Nephron progenitor cell (in vitro differentiated cells): ENCODE data around the gene HMOX2.
A peak's percentile ranks its signal among the peaks of the same experiment; 100 is the strongest.

ENCODE experiments used
- DNase-seq: peaks from one replicate; pipeline ENCODE4 v3.0.0; 2021
- H3K27ac Mint-ChIP-seq: 2 replicates; pipeline ENCODE4 v1.8.0; 2021; ENCODE audit warnings: mild to moderate bottlenecking, moderate library complexity, mixed read lengths
- H3K27me3 Mint-ChIP-seq: 2 replicates; pipeline ENCODE4 v1.8.0; 2021; ENCODE audit warnings: mild to moderate bottlenecking, low read depth, mixed read lengths; ENCODE audit not compliant: poor library complexity
- H3K36me3 Mint-ChIP-seq: 2 replicates; pipeline ENCODE4 v1.8.0; 2021; ENCODE audit warnings: low read depth, mixed read lengths
- H3K4me1 Mint-ChIP-seq: 2 replicates; pipeline ENCODE4 v1.8.0; 2021; ENCODE audit warnings: mixed read lengths
- H3K4me3 Mint-ChIP-seq: 2 replicates; pipeline ENCODE4 v1.8.0; 2021; ENCODE audit warnings: mild to moderate bottlenecking, moderate library complexity, mixed read lengths
- H3K9me3 Mint-ChIP-seq: 2 replicates; pipeline ENCODE4 v1.8.0; 2021; ENCODE audit warnings: mild to moderate bottlenecking, moderate library complexity, mixed read lengths
- TF ChIP-seq, protein P1 (sequence below): fragments of 200-600 bp; sonication (generic); IDR thresholded peaks from 2 replicates; pipeline ENCODE4 v1.5.0; 2021; ENCODE audit warnings: antibody characterized with exemption

The HMOX2 gene

DNA sequence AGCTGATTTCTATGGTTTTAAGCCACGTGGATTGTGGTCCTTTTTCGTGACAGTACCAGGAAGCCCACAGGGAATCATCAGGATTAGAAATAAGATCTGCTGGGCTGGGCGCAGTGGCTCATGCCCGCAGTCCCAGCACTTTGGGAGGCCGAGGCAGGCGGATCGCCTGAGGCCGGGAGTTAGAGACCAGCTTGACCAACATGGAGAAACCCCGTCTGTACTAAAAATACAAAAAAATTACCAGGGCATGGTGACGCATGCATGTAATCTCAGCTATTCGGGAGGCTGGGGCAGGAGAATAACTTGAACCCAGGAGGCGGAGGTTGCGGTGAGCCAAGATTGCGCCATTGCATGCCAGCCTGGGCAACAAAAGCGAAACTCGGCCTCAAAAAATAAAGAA, 8.3 kb upstream of the HMOX2 start:
- Mint-ChIP-seq H3K27me3 (peaks cover 7% of the 10 kb centered on the region), H3K27ac (no peak overlapping the region), H3K4me3 (no peak overlapping the region), H3K9me3 (no peaks in the 10 kb centered on the region), H3K36me3 (peaks cover 33% of the 10 kb centered on the region), H3K4me1 (peaks cover 5% of the 10 kb centered on the region)
- TF ChIP-seq, protein P1, sequence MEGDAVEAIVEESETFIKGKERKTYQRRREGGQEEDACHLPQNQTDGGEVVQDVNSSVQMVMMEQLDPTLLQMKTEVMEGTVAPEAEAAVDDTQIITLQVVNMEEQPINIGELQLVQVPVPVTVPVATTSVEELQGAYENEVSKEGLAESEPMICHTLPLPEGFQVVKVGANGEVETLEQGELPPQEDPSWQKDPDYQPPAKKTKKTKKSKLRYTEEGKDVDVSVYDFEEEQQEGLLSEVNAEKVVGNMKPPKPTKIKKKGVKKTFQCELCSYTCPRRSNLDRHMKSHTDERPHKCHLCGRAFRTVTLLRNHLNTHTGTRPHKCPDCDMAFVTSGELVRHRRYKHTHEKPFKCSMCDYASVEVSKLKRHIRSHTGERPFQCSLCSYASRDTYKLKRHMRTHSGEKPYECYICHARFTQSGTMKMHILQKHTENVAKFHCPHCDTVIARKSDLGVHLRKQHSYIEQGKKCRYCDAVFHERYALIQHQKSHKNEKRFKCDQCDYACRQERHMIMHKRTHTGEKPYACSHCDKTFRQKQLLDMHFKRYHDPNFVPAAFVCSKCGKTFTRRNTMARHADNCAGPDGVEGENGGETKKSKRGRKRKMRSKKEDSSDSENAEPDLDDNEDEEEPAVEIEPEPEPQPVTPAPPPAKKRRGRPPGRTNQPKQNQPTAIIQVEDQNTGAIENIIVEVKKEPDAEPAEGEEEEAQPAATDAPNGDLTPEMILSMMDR, result no peak
- DNase-seq, result no peak

DNA sequence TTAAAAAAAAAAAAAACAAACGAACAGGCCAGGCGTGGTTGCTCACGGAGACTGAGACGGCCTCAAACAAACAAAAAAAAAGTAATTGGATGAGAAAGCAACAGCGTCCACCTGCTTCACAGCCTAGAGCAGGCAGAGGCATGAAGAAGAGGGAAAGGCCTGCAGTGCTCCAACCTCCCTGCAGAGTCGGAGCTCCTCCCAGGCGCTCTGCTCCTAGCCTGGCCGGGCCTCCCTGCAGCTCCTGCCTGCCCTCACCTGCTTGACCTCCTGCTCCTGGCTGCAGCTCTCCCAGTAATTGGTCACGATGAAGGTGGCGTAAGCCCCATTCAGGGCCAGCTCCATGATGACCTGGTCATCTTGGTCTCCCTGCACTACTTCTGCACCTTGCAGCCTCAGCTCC, 7.2 kb upstream of the HMOX2 start:
- no peaks in the 10 kb centered on the region for H3K9me3 Mint-ChIP-seq
- peaks cover 7% of the 10 kb centered on the region for H3K27me3 Mint-ChIP-seq
- no peak for DNase-seq
- peak overlapping the region; percentile 29 for H3K27ac Mint-ChIP-seq
- H3K4me3 Mint-ChIP-seq, result no peak overlapping the region
- H3K36me3 Mint-ChIP-seq, result peaks cover 25% of the 10 kb centered on the region
- TF ChIP-seq, protein P1, result no peak
- H3K4me1 Mint-ChIP-seq, result peaks cover 11% of the 10 kb centered on the region

DNA sequence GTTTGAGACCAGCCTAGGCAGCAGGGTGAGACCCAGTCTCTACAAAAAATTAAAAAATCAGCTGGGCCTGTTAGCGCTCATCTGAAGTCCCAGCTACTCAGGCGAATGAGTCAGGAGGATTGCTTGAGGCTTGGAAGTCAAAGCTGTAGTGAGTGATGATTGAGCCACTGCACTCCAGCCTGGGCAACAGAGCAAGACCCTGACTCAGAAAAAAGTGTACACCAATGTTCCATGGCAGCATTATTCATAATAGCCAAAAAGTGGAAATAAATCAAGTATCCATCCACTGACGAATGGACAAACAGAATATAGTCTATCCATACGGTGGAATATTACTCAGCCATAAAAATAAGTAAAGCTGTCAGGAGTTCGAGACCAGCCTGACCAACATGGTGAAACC, 4.3 kb upstream of the HMOX2 start:
- H3K36me3 Mint-ChIP-seq, result peaks cover 15% of the 10 kb centered on the region
- peaks cover 15% of the 10 kb centered on the region for H3K4me1 Mint-ChIP-seq
- H3K4me3 Mint-ChIP-seq, result no peak overlapping the region
- H3K27me3 Mint-ChIP-seq, result peaks cover 16% of the 10 kb centered on the region
- TF ChIP-seq, protein P1, result no peak
- H3K9me3 Mint-ChIP-seq, result peaks cover 15% of the 10 kb centered on the region
- no peak for DNase-seq
- H3K27ac Mint-ChIP-seq, result no peak overlapping the region

DNA sequence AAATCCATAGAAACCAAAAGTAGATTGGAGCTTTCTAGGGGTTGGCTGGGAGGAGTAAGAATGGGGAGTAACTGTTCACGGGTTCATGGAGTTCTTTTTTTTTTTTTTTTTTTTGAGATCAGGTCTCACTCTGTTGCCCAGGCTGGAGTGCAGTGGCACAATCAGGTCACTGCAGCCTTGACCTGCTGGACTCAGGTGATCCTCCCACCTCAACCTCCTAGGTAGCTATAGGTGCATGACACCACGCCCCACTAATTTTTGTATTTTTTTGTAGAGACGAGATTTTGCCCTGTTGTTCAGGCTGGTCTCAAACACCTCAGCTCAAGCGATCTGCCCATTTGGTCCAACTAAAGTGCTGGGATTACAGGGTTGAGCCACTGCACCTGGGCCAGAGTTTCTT, 3.3 kb upstream of the HMOX2 start:
- peaks cover 15% of the 10 kb centered on the region for H3K9me3 Mint-ChIP-seq
- H3K4me3 Mint-ChIP-seq, result peak overlapping the region; percentile 75
- peaks cover 17% of the 10 kb centered on the region for H3K4me1 Mint-ChIP-seq
- no peak overlapping the region for H3K27ac Mint-ChIP-seq
- H3K36me3 Mint-ChIP-seq, result peaks cover 12% of the 10 kb centered on the region
- peaks cover 23% of the 10 kb centered on the region for H3K27me3 Mint-ChIP-seq
- TF ChIP-seq, protein P1, result no peak
- no peak for DNase-seq

DNA sequence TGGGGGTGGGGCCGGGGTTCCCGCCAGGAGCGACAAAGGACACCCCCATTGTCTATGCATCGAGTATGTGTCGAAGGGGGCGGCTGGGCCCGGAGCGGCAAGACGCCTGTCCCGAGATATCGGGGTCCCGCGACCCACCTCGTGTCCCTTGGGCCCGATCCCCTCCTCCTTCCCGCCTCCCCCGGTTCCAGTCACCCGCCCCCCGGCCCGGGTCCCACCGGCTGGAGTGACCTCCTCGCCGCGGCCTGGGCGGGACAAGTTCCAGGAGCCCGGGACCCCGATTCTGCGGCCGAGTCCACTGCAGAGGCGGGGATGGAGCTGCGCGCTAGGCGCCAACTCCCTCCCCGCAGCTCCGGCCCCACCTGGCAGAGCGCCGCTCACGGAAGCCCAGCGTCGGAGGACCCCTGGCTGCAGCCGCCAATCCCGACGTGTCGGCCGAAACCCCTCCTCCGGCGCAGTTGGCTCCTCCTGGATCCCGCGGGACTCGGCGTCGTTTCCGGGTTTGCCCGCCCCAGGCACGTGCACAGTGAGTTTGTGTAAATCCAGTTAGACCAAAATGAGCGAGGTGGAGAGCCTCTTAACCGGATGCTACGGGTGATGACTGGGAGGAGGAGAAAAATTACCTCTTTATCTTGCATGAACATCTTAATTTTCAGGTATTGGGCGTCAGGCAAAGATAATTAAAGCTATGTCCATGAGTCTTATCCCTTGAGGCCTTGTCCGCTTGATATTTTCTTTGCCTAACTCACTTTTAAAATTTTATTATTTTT, 1.8 kb upstream of the HMOX2 start, which contains the start of gene NMRAL1:
NMRAL1 (minus strand) TSS at position 434 of the 770 bp plus-strand sequence. CDS start 493 bp downstream, outside the sequence.
- TF ChIP-seq, protein P1, result no peak
- Mint-ChIP-seq H3K27ac (peak within 1 kb of the TSS; percentile 57), H3K4me1 (peaks cover 20% of the 10 kb centered on the region), H3K36me3 (peaks cover 4% of the 10 kb centered on the region), H3K4me3 (peak within 1 kb of the TSS; percentile 77), H3K9me3 (peaks cover 15% of the 10 kb centered on the region), H3K27me3 (peaks cover 20% of the 10 kb centered on the region)
- DNase-seq, result peak; percentile 75

DNA sequence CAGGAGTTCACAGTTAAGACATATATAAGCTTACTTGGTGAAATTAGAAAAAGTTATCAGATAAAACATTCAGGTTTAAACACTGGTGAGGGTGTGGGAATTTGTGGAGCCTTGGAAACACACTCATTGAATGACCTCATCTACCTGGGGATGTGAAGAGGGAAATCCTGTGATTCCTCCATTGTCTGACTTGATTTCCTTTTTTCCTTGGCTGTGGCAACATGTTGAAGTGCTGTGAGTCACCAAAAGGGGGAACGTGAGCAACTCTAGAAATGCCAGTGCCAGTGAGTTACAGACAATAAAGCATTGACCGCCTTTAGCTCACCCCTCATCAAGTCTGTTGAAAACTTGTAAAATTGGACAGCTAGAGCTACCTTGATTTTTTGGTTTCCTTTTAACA, 1.8 kb downstream of the HMOX2 start:
- DNase-seq, result no peak
- H3K4me1 Mint-ChIP-seq, result peaks cover 28% of the 10 kb centered on the region
- TF ChIP-seq, protein P1, result no peak
- peaks cover 20% of the 10 kb centered on the region for H3K27me3 Mint-ChIP-seq
- no peak overlapping the region for H3K27ac Mint-ChIP-seq
- peaks cover 15% of the 10 kb centered on the region for H3K9me3 Mint-ChIP-seq
- peak overlapping the region; percentile 61 for H3K4me3 Mint-ChIP-seq
- peaks cover 4% of the 10 kb centered on the region for H3K36me3 Mint-ChIP-seq
